Caco-2 (cell line): Measurements from ENCODE around the gene COL9A3. TPM values are rescaled to one million over a fixed set of nuclear protein-coding genes. Genes with fewer than 3 reads are reported as not detected.

Experiments
- BruUV-seq: library from RNA; stranded (reverse); fragments of 400-500 nt; replicated peaks from 2 replicates; lab custom pipeline; 2021; lab: Mats Ljungman, UMichigan
- CTCF ChIA-PET: fragments of 300-600 bp; sonication (Branson Sonifier 250); formaldehyde crosslinking; loops from one replicate; lab custom pipeline; 2022; ENCODE audit warnings: antibody characterized with exemption; lab: Charles Lee
- POLR2A ChIA-PET: fragments of 300-600 bp; sonication (Branson Sonifier 250); formaldehyde crosslinking; loops from one replicate; lab custom pipeline; 2022; ENCODE audit warnings: antibody characterized with exemption; lab: Charles Lee
- DNase-seq, 2 experiments: peaks; one replicate each; pipeline versions ENCODE4 v3.0.0 to v3.0.0-alpha.2; 2020 to 2022
- H3K27me3 ChIP-seq: replicated peaks from 2 replicates; pipeline ENCODE4 v1.6.0; 2011; ENCODE audit warnings: low read length; ENCODE audit not compliant: control insufficient read depth, insufficient read depth
- H3K36me3 ChIP-seq: 2 replicates; pipeline ENCODE4 v1.5.1; 2011; ENCODE audit warnings: low read length; ENCODE audit not compliant: control insufficient read depth, insufficient read depth
- H3K4me1 ChIP-seq: fragments of 250-450 bp; sonication (Bioruptor Pico); 2 replicates; pipeline ENCODE4 v1.5.1; 2020; ENCODE audit warnings: mild to moderate bottlenecking
- H3K4me3 ChIP-seq: 2 replicates; pipeline ENCODE4 v1.5.1; 2011; ENCODE audit warnings: low read depth, mild to moderate bottlenecking, control low read depth, low read length
- H3K9me3 ChIP-seq: fragments of 250-450 bp; sonication (Bioruptor Pico); 2 replicates; pipeline ENCODE4 v1.5.1; 2020; ENCODE audit warnings: mild to moderate bottlenecking, moderate library complexity
- H3K27ac Mint-ChIP-seq: one replicate; pipeline ENCODE4 v1.8.0; 2022; ENCODE audit warnings: mixed read lengths; ENCODE audit not compliant: unreplicated experiment
- H3K27me3 Mint-ChIP-seq: one replicate; pipeline ENCODE4 v1.8.0; 2022; ENCODE audit warnings: mixed read lengths; ENCODE audit not compliant: insufficient read depth, unreplicated experiment
- H3K36me3 Mint-ChIP-seq: one replicate; pipeline ENCODE4 v1.8.0; 2022; ENCODE audit warnings: mild to moderate bottlenecking, mixed read lengths; ENCODE audit not compliant: insufficient read depth, unreplicated experiment
- H3K4me1 Mint-ChIP-seq: one replicate; pipeline ENCODE4 v1.8.0; 2022; ENCODE audit warnings: low read depth, mixed read lengths; ENCODE audit not compliant: unreplicated experiment
- H3K4me3 Mint-ChIP-seq: one replicate; pipeline ENCODE4 v1.8.0; 2022; ENCODE audit warnings: mild to moderate bottlenecking, moderate library complexity, mixed read lengths; ENCODE audit not compliant: unreplicated experiment
- H3K9me3 Mint-ChIP-seq: one replicate; pipeline ENCODE4 v1.8.0; 2022; ENCODE audit warnings: mixed read lengths; ENCODE audit not compliant: unreplicated experiment
- intact Hi-C: fragments of 100-400 bp; cut with micrococcal nuclease; formaldehyde crosslinking; loops from one replicate; pipeline ENCODE4 v1.10.0; 2022; ENCODE audit not compliant: unreplicated experiment
- total RNA-seq: library from RNA; stranded (reverse); gene quantifications from 2 replicates; pipeline ENCODE4 v1.2.3, GENCODE V29; 2022
- TF ChIP-seq, protein P1 (sequence below), 2 experiments: fragments of 200-600 bp in 1 of 2; IDR thresholded peaks; 1 replicate in 1 of 2; 2 replicates in 1 of 2; pipeline versions ENCODE4 v1.5.1 to v1.8.0; 2011 to 2022; ENCODE audit warnings: antibody characterized with exemption in 1 of 2, control low read depth in 1 of 2, inconsistent platforms in 1 of 2, low read depth in 1 of 2, low read length in 1 of 2, mild to moderate bottlenecking in 1 of 2, moderate library complexity in 1 of 2; ENCODE audit not compliant: insufficient read depth in 1 of 2, severe bottlenecking in 1 of 2, unreplicated experiment in 1 of 2

The COL9A3 gene
- total RNA-seq, 1 experiment from 2014 or later: 6.4 TPM

DNA sequence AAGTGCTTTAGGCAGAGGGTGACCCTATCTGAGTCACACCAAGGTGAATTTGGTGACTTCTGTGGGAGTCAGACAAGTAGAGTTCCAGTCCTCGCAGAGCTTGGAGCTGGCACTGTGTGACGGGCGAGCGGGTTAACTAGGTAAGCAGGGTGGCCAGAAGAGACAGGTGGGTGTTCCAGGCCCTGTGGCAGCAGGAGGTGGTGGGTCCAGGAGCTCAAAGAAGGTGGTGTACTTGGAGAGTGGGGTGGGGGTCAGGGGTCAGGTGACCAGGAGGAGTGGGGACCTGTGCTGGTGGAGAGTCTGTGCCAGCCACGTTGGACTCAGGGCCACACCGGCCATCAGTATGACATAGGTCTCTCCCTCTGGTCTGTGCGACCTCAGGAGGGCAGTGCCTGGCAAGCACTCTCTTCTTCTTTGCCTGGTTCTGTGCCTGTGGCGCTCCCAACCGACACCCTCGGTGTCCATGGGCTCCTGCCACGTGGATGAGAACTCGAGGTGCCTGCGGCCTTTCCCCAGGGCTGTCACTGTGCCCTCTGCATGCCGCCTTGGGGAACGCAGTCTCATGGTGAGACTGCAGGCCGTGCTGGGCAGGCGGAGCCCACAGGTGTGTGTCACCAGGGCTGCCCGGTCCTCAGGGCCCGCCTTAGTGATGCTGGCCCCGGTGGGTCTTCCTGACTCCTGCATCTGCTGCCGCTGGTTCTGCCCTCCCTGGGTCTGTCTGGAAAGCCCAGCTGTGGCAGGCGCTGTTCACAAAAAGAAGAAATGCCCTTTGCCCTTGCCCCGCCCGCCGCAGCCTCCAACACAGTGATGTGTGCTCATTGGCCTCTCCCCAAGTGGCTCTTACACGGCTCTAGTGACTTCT is 18.9 kb upstream of the COL9A3 start:
- intact Hi-C loops: loop anchor here (10.0 kb wide), 1 partner anchor 493 kb away; the partner anchor contains the start of gene ADRM1

GRCh38 chr20:62799036-62799435 is 17.8 kb upstream of the COL9A3 start:
- POLR2A ChIA-PET: no interaction called here
- CTCF ChIA-PET: interaction anchor here (0.6 kb wide), 1 partner anchor 413 kb away, joined by 3 read pairs; no protein-coding TSS in a partner anchor
- Mint-ChIP-seq H3K27ac (no peak overlapping the region), H3K36me3 (peaks cover 83% of the 10 kb centered on the region), H3K27me3 (no peaks in the 10 kb centered on the region), H3K4me3 (no peak overlapping the region), H3K9me3 (no peaks in the 10 kb centered on the region), H3K4me1 (peaks cover 15% of the 10 kb centered on the region)
- BruUV-seq: no TSS peak
- no peak overlapping the region for H3K4me3 ChIP-seq
- H3K27me3 ChIP-seq: no peaks in the 10 kb centered on the region
- intact Hi-C loops: loop anchor here (10.0 kb wide), 1 partner anchor 494 kb away; the partner anchor contains the start of gene ADRM1
- peaks cover 9% of the 10 kb centered on the region for H3K36me3 ChIP-seq
- DNase-seq: no peak
- peaks cover 16% of the 10 kb centered on the region for H3K4me1 ChIP-seq
- no peaks in the 10 kb centered on the region for H3K9me3 ChIP-seq
- TF ChIP-seq, protein P1, sequence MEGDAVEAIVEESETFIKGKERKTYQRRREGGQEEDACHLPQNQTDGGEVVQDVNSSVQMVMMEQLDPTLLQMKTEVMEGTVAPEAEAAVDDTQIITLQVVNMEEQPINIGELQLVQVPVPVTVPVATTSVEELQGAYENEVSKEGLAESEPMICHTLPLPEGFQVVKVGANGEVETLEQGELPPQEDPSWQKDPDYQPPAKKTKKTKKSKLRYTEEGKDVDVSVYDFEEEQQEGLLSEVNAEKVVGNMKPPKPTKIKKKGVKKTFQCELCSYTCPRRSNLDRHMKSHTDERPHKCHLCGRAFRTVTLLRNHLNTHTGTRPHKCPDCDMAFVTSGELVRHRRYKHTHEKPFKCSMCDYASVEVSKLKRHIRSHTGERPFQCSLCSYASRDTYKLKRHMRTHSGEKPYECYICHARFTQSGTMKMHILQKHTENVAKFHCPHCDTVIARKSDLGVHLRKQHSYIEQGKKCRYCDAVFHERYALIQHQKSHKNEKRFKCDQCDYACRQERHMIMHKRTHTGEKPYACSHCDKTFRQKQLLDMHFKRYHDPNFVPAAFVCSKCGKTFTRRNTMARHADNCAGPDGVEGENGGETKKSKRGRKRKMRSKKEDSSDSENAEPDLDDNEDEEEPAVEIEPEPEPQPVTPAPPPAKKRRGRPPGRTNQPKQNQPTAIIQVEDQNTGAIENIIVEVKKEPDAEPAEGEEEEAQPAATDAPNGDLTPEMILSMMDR (IDR thresholded peaks at IDR 0.05; ENCODE audit: insufficient read depth in 1 of 2, low read depth in 1 of 2, low read length in 1 of 2, severe bottlenecking in 1 of 2, unreplicated experiment in 1 of 2): no peak

More for the DNA sequence above, 18.9 kb upstream of the COL9A3 start:
- DNase-seq: no peak
- no peaks in the 10 kb centered on the region for H3K9me3 ChIP-seq
- H3K4me3 ChIP-seq: no peak overlapping the region
- peaks cover 21% of the 10 kb centered on the region for H3K4me1 ChIP-seq
- H3K4me1 Mint-ChIP-seq: peaks cover 15% of the 10 kb centered on the region
- H3K4me3 Mint-ChIP-seq: peak overlapping the region; percentile 80
- no peaks in the 10 kb centered on the region for H3K27me3 ChIP-seq
- BruUV-seq: no TSS peak
- H3K36me3 Mint-ChIP-seq: peaks cover 83% of the 10 kb centered on the region
- TF ChIP-seq, protein P1 (IDR thresholded peaks at IDR 0.05; ENCODE audit: insufficient read depth in 1 of 2, low read depth in 1 of 2, low read length in 1 of 2, severe bottlenecking in 1 of 2, unreplicated experiment in 1 of 2): no peak
- H3K27me3 Mint-ChIP-seq: no peaks in the 10 kb centered on the region
- no peaks in the 10 kb centered on the region for H3K9me3 Mint-ChIP-seq
- H3K36me3 ChIP-seq: peaks cover 9% of the 10 kb centered on the region
- H3K27ac Mint-ChIP-seq: peak overlapping the region; percentile 17
- CTCF ChIA-PET: interaction anchor here (0.6 to 0.8 kb wide), 2 partner anchors 91 to 1183 kb away, joined by 3 to 4 read pairs; no protein-coding TSS in a partner anchor
- POLR2A ChIA-PET: interaction anchor here (0.6 kb wide), 1 partner anchor 57 kb away, joined by 3 read pairs; no protein-coding TSS in a partner anchor

- Mint-ChIP-seq H3K27me3 (no peaks in the 10 kb centered on the region), H3K4me1 (peaks cover 15% of the 10 kb centered on the region), H3K4me3 (no peak overlapping the region), H3K36me3 (peaks cover 83% of the 10 kb centered on the region), H3K27ac (no peak overlapping the region), H3K9me3 (no peaks in the 10 kb centered on the region)
- ChIA-PET CTCF (interaction anchor here (0.6 kb wide), 1 partner anchor 413 kb away, joined by 3 read pairs; no protein-coding TSS in a partner anchor), POLR2A (no interaction called here)
- Histone ChIP-seq H3K4me3 (no peak overlapping the region), H3K36me3 (peaks cover 9% of the 10 kb centered on the region), H3K27me3 (no peaks in the 10 kb centered on the region), H3K4me1 (peaks cover 16% of the 10 kb centered on the region), H3K9me3 (no peaks in the 10 kb centered on the region)
- BruUV-seq: TSS peak; percentile 30
- intact Hi-C loops: loop anchor here (10.0 kb wide), 1 partner anchor 495 kb away; the partner anchor contains the start of gene ADRM1
- TF ChIP-seq, protein P1 (IDR thresholded peaks at IDR 0.05; ENCODE audit: insufficient read depth in 1 of 2, low read depth in 1 of 2, low read length in 1 of 2, severe bottlenecking in 1 of 2, unreplicated experiment in 1 of 2): no peak
- no peak for DNase-seq
These were observed 17.4 kb upstream of the COL9A3 start for GRCh38 chr20:62799459-62799858.
